ENCODE measurements around the gene CNTNAP1. TPM values are rescaled to one million over a fixed set of nuclear protein-coding genes. Genes with fewer than 3 reads are reported as not detected.

Gene CNTNAP1
- total and polyA plus RNA-seq, 10 of the 15 experiments (the other 5 are each of a cell fraction or from before 2014, with no cell fraction given), result 0.95 to 29.9 (median 10.4) TPM

DNA sequence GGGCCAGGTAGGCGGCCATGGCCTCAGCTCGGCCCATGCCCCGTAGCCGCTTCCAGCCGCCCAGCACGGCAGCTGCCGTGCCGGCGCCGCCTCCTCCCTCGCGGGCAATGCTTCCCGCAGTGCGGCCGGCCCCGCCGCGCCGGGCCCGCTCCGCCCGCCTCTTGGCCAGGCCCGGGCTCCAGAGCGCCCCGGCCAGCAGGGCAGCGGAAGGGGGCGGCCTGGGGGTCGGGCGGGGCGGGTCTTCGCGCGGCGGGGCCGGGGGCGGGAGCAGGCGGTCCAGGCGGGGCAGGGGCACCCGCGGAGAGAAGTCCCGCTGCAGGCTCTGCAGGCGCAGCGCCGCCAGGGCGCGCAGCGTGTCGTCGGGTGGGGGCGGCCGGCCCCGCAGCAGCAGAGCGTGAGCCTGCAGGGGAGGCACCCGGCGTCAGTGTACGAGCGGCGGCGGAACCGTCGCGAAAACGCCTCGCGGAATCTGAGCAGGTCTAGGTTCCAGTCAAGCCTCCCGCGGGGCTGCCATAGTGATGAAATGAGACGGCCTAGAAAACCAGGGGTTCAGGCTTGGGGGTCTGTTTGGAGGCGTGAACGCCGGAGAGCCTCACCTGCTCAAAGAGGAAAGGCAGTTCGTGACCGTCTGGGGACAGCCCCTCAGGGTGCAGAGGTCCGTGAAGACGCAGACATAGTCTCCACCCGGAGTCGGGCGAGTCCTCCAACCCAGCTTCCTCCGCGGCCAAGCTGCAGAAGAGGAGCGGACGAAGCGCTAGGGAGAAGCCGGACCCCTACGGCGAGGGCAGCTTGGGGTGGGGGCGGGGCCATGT is 12.1 kb upstream of the CNTNAP1 start:
- Histone ChIP-seq H3K4me1 (ENCODE audit: control insufficient read depth, insufficient read depth, low read length) (peaks cover 3% of the 10 kb centered on the region; the same call in 1 of the 2 replicates), H3K79me2 (ENCODE audit: control insufficient read depth, insufficient read depth, low read length) (peaks cover 13% of the 10 kb centered on the region), H3K4me3 (no peak overlapping the region), H4K20me1 (ENCODE audit: control insufficient read depth, insufficient read depth) (no peaks in the 10 kb centered on the region), H3K27ac (ENCODE audit: control insufficient read depth, insufficient read depth) (no peak overlapping the region), H3K27me3 (replicated peaks in 1 of 2; ENCODE audit: control insufficient read depth in 2 of 2, insufficient read depth in 2 of 2, low read length in 1 of 2) (no peaks in the 10 kb centered on the region), H3K9ac (ENCODE audit: control insufficient read depth, insufficient read depth, low read length) (no peak overlapping the region), H3K9me3 (replicated peaks; ENCODE audit: control insufficient read depth, insufficient read depth, low read length) (no peaks in the 10 kb centered on the region), H3K4me2 (ENCODE audit: control insufficient read depth, insufficient read depth) (no peak overlapping the region), H3K36me3 (ENCODE audit: control insufficient read depth in 2 of 2, insufficient read depth in 2 of 2, low read length in 1 of 2) (peaks cover 25 to 32% of the 10 kb centered on the region in 2 experiments; a peak in 3 of 4 replicates), H2AFZ (ENCODE audit: control insufficient read depth, low read depth, low read length) (peak overlapping the region; percentile 61)
- FAIRE-seq (no peak), DNase-seq (ENCODE audit: low read depth, low spot score) (no peak), ATAC-seq (no peak)
- WGBS (ENCODE audit: insufficient coverage, insufficient replicate concordance, low lambda C conversion rate, missing lambda C conversion rate), result 69% methylated on average over 20 of the region's 87 CpGs
- BruUV-seq (replicated peaks), result no TSS peak
- RAD21 ChIA-PET (ENCODE audit: unreplicated experiment), result interaction anchor here (0.7 kb wide), 1 partner anchor 61 kb away, joined by 5 read pairs; no protein-coding TSS in a partner anchor
- in situ Hi-C loops (cut with MboI), result no loop called here
- 0 out of 2 replicates have a peak, but pooled peaks have one; percentile 48 for TF ChIP-seq ZBTB33 (IDR thresholded peaks at IDR 0.05)
- no peak for TF ChIP-seq BMI1 (IDR thresholded peaks at IDR 0.05; ENCODE audit: borderline replicate concordance)
- no peak for TF ChIP-seq CBX5 (IDR thresholded peaks at IDR 0.05; ENCODE audit: low read depth)
- TF ChIP-seq, protein P1, sequence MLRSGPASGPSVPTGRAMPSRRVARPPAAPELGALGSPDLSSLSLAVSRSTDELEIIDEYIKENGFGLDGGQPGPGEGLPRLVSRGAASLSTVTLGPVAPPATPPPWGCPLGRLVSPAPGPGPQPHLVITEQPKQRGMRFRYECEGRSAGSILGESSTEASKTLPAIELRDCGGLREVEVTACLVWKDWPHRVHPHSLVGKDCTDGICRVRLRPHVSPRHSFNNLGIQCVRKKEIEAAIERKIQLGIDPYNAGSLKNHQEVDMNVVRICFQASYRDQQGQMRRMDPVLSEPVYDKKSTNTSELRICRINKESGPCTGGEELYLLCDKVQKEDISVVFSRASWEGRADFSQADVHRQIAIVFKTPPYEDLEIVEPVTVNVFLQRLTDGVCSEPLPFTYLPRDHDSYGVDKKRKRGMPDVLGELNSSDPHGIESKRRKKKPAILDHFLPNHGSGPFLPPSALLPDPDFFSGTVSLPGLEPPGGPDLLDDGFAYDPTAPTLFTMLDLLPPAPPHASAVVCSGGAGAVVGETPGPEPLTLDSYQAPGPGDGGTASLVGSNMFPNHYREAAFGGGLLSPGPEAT (IDR thresholded peaks at IDR 0.05; ENCODE audit: low read depth), result no peak
- TF ChIP-seq, protein P2, sequence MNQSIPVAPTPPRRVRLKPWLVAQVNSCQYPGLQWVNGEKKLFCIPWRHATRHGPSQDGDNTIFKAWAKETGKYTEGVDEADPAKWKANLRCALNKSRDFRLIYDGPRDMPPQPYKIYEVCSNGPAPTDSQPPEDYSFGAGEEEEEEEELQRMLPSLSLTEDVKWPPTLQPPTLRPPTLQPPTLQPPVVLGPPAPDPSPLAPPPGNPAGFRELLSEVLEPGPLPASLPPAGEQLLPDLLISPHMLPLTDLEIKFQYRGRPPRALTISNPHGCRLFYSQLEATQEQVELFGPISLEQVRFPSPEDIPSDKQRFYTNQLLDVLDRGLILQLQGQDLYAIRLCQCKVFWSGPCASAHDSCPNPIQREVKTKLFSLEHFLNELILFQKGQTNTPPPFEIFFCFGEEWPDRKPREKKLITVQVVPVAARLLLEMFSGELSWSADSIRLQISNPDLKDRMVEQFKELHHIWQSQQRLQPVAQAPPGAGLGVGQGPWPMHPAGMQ (IDR thresholded peaks at IDR 0.05; ENCODE audit: borderline replicate concordance), result no peak
- 0 out of 3 replicates have a peak, but pooled peaks of 1 of the 2 experiments have one; percentile 3 for TF ChIP-seq EGR1 (IDR thresholded peaks at IDR 0.05; ENCODE audit: borderline replicate concordance in 1 of 2, low read depth in 2 of 2, low read length in 2 of 2)
- intact Hi-C loops (cut with micrococcal nuclease; ENCODE audit: unreplicated experiment), result no loop called here
- POLR2A ChIA-PET, result no interaction called here
- SMC1A ChIA-PET (ENCODE audit: uncharacterized antibody, unreplicated experiment), result no interaction called here
- CTCF ChIA-PET, result interaction anchor here (1.2 to 1.6 kb wide), 2 partner anchors 92 to 94 kb away, joined by 3 to 6 read pairs; no protein-coding TSS in a partner anchor

Data from GM12878 (cell line).